ENCODE results near the gene PARG.
"Not testable (repeated sequence)": the region's sequence is repeated elsewhere in the genome, so short reads cannot be mapped to it uniquely, and the experiment has no call there.

Gene PARG

GRCh38 chr10:49903829-49904228, 38.0 kb downstream of the PARG start:
- DNase-seq (ENCODE audit: low read depth, low spot score): not testable (repeated sequence)

- DNase-seq (ENCODE audit: low read depth, low spot score): not testable (repeated sequence)
These were observed 41.4 kb downstream of the PARG start for GRCh38 chr10:49900406-49900805.

GRCh38 chr10:49899999-49900398, 41.8 kb downstream of the PARG start:
- DNase-seq (ENCODE audit: low read depth, low spot score): not testable (repeated sequence)

- DNase-seq (ENCODE audit: low read depth, low spot score): not testable (repeated sequence)
These were observed 51.8 kb downstream of the PARG start for GRCh38 chr10:49890025-49890424.

- DNase-seq (ENCODE audit: low read depth, low spot score): not testable (repeated sequence)
These were observed 57.0 kb downstream of the PARG start for GRCh38 chr10:49884739-49885331.

GRCh38 chr10:49883852-49884251, 58.0 kb downstream of the PARG start:
- not testable (repeated sequence) for DNase-seq (ENCODE audit: low read depth, low spot score)

GRCh38 chr10:49882327-49882726, 59.5 kb downstream of the PARG start:
- not testable (repeated sequence) for DNase-seq (ENCODE audit: low read depth, low spot score)

- DNase-seq (ENCODE audit: low read depth, low spot score): not testable (repeated sequence)
These were observed 69.1 kb downstream of the PARG start for GRCh38 chr10:49872740-49873139.

- not testable (repeated sequence) for DNase-seq (ENCODE audit: low read depth, low spot score)
These were observed 70.4 kb downstream of the PARG start for GRCh38 chr10:49871462-49871861.

- not testable (repeated sequence) for DNase-seq (ENCODE audit: low read depth, low spot score)
These were observed 81.9 kb downstream of the PARG start for GRCh38 chr10:49859933-49860332.

- DNase-seq (ENCODE audit: low read depth, low spot score): not testable (repeated sequence)
These were observed 83.0 kb downstream of the PARG start for GRCh38 chr10:49858697-49859382.

GRCh38 chr10:49849520-49849919, 92.3 kb downstream of the PARG start:
- DNase-seq (ENCODE audit: low read depth, low spot score): not testable (repeated sequence)

GRCh38 chr10:49844775-49845595, 96.8 kb downstream of the PARG start:
- no peak for DNase-seq (ENCODE audit: low read depth, low spot score)

- not testable (repeated sequence) for DNase-seq (ENCODE audit: low read depth, low spot score)
These were observed 99.5 kb downstream of the PARG start for GRCh38 chr10:49842333-49842628.

- no peak for DNase-seq (ENCODE audit: low read depth, low spot score)
These were observed 100.1 kb downstream of the PARG start for GRCh38 chr10:49841615-49842332.

- DNase-seq (ENCODE audit: low read depth, low spot score): no peak
These were observed 104.1 kb downstream of the PARG start for GRCh38 chr10:49837685-49838084.

GRCh38 chr10:49837051-49837478, 104.8 kb downstream of the PARG start:
- no peak for DNase-seq (ENCODE audit: low read depth, low spot score)

- DNase-seq (ENCODE audit: low read depth, low spot score): no peak
These were observed 106.9 kb downstream of the PARG start for GRCh38 chr10:49834976-49835375.

- no peak for DNase-seq (ENCODE audit: low read depth, low spot score)
These were observed 107.6 kb downstream of the PARG start for GRCh38 chr10:49834201-49834600.

GRCh38 chr10:49833168-49833567, 108.7 kb downstream of the PARG start:
- no peak for DNase-seq (ENCODE audit: low read depth, low spot score)

GRCh38 chr10:49831352-49832035, 110.3 kb downstream of the PARG start:
- peak; percentile 77 for DNase-seq (ENCODE audit: low read depth, low spot score)

All from ELF-1 (cell line).